ENCODE measurements around the gene TAGAP. TPM values are rescaled to one million over a fixed set of nuclear protein-coding genes. Genes with fewer than 3 reads are reported as not detected.
A peak's percentile ranks its signal among the peaks of the same experiment; 100 is the strongest.
"Not testable (repeated sequence)": the region's sequence is repeated elsewhere in the genome, so short reads cannot be mapped to it uniquely, and the experiment has no call there.

Gene TAGAP
- total RNA-seq, 1 donor from 2014 or later: 1.7 TPM

DNA sequence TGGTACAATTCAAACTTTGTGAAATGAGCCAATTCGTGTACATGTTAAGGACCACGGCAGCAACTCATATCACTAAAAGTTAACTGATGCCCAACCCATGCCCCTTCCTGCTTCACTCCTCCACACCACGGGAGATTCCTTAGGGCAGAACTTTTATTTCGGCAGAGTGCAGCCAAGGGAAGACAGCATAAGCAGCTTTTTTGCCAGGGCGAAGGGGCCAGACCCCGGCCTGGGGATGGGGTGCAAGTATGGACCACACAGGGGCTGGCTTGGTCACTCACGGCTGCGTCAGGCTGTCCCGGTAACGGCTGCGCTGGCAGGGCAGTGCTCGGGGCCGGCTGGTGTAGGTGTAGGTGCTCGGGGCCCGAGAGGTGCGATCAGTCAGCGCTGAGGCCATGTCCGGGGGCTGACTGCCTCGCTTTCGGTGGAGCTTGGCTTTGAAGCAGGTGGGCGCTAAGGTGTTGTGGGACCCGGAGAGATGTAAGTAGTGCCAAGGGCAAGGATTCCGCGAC lies 45.6 kb downstream of the TAGAP start:
- intact Hi-C loops (cut with DNase I): no loop called here

DNA sequence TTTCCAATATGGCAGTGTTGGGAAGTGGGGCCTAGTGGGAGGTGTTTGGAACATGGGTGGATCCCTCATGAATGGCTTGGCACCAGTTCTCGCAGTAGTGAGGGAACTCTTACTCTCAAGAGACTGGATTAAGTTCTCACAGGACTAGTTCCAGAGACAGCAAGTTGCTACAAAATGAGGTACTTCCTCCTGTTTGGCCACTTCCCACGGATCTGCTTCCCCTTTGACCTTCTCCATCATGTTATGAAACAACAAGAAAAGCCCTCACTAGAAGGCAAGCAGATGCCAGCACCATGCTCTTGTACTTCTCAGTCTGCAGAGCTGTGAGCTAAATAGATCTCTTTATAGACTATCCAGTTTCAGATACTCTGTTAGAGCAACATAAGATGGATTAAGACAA lies 47.9 kb downstream of the TAGAP start:
- intact Hi-C loops (cut with DNase I): no loop called here
- ATAC-seq: no peak
- DNase-seq (ENCODE audit: missing footprints): no peak

More for the DNA sequence above, 45.6 kb downstream of the TAGAP start:
- DNase-seq (ENCODE audit: missing footprints) (no peak), ATAC-seq (peak; percentile 38)

DNA sequence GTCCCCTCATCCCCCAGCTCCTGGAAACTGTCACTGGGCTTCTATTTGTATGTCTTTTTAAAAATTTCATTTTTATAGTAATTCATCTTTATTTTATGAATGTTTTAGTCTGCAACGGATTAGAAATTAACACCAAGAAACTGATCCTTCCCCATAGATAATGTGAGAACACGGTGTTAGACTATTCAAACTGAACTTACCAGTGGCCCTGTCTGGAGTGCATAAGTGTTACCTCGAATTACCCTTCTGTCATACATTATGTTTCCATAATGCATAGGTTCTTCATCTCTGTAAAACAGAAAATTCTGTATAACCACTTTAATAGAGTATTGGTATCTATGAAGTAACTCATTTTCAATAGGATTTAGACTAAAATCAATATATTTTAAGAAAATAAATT lies 51.2 kb downstream of the TAGAP start:
- no peak for ATAC-seq
- DNase-seq (ENCODE audit: missing footprints): no peak
- intact Hi-C loops (cut with DNase I): no loop called here

DNA sequence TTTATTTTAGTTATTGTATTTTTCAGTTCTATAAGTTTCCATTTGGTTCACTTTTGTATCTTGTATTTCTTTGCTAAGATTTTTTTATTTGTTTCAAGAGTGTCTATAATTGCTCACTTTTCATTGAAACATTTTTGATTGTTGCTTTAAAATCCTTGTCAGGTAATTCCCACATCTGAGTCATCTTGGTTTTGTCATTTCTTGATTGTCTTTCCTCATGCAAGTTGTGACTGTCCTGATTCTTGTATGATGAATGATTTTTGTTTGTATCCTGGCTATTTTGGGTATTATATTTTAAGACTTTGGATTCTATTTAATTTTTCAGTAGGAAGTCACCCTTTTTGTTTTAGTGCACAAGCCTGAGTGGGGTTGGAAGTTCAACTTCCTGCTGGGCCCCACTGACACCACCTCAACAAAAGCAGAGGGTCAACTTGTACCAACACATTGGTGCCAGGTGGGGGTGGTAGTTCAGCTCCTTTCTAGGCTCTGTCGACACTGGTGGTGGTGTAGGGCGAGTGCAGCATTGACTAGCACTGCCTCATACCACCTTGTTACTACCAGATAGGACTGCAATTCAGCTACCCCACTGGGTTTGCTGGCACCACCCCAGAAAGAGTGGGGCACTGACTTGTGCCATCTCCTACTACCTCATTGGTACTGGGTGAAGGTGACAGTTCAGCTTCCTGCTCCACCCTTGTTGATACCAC lies 53.6 kb downstream of the TAGAP start:
- no peak for DNase-seq (ENCODE audit: missing footprints)
- ATAC-seq: no peak
- intact Hi-C loops (cut with DNase I): no loop called here

DNA sequence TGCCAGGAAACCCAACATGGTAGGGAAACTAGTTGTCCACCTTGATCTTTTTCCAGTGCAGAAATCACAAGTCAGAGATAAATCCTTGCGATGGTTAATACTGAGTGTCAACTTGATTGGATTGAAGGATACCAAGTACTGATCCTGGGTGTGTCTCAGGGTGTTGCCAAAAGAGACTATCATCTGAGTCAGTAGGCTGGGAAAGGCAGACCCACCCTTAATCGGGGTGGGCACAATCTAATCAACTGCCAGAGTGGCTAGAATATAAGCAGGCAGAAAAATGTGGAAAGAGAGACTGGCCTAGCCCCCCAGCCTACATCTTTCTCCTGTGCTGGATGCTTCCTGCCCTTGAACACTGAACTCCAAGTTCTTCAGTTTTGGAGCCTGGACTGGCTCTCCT lies 55.1 kb downstream of the TAGAP start:
- intact Hi-C loops (cut with DNase I); DNase-seq (ENCODE audit: missing footprints); ATAC-seq: not testable (repeated sequence)

DNA sequence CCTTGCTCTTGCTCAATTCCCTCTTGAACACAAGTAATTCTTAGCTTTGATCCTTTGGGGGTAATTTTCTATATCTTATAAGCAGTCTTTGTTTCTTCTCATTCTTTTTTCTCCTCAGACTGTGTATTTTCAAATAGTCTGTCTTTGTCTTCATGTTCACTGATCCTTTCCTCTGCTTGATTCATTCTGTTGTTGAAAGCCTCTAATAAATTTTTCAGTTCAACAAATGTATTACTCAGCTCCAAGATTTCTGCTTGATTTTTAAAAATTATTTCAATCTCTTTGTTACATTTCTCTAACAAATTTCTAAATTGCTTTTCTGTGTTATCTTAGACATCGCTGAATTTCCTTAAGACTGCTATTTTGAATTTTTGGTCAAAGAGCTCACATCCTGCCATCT lies 56.3 kb downstream of the TAGAP start:
- ATAC-seq (no peak), DNase-seq (ENCODE audit: missing footprints) (no peak)
- intact Hi-C loops (cut with DNase I): no loop called here

DNA sequence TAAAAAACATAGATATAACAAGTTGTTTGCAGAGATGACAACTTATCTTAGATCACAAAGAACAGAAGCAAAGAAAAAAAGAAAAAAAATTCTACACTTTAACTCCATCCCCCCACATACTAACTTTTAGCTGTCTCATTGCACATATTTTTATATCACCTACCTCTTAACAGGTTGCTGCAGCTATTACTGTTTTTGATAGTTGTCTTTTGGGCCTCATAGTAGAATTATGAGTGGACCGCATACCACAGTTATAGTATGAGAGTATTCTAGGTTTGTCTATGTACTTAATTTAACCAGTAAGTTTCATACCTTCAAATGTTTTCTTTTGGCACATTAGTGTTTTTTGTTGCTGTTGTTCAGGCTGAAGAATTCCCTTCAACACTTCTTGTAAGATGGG lies 57.1 kb downstream of the TAGAP start:
- ATAC-seq (no peak), DNase-seq (ENCODE audit: missing footprints) (no peak)
- intact Hi-C loops (cut with DNase I): no loop called here

Other genes with a start within 250 kb of the TAGAP start
- gene EZR, start 225.6 kb downstream of the TAGAP start, total RNA-seq: 203 TPM
- 10.6 TPM for gene RSPH3, start 44.8 kb downstream of the TAGAP start, total RNA-seq
- gene FNDC1, start 124.4 kb upstream of the TAGAP start, total RNA-seq: 1.5 TPM

Data from Right ventricle myocardium inferior (tissue), 1 donor.